Body of pancreas (tissue), 4 donors: Measurements from ENCODE around the gene OXCT2. TPM values are rescaled to one million over a fixed set of nuclear protein-coding genes. Genes with fewer than 3 reads are reported as not detected.
"Not testable (repeated sequence)": the region's sequence is repeated elsewhere in the genome, so short reads cannot be mapped to it uniquely, and the experiment has no call there.

Experiments used
- ATAC-seq: fragments of 150-250 bp; one replicate; pipeline ENCODE4 v1.9.1; 2016
- DNase-seq, 4 donors: peaks; one replicate each; pipeline ENCODE4 v3.0.0-alpha.2; 2019
- H3K27ac ChIP-seq, 4 donors: fragments of 200-600 bp; sonication (generic); 1 replicate in 3 of 4; 2 replicates in 1 of 4; pipeline versions ENCODE4 v1.5.1 to v1.6.1; 2016 to 2019; ENCODE audit warnings: mild to moderate bottlenecking in 1 of 4, mixed read lengths in 1 of 4, moderate library complexity in 1 of 4
- H3K27me3 ChIP-seq, 2 donors: fragments of 200-600 bp; sonication (generic); one replicate each; pipeline ENCODE4 v1.6.0; 2016; ENCODE audit warnings: mild to moderate bottlenecking in 1 of 2
- H3K36me3 ChIP-seq, 2 donors: fragments of 200-600 bp; sonication (generic); replicated peaks in 1 of 2; 2 replicates each; pipeline ENCODE4 v1.5.1; 2016; ENCODE audit warnings: low read depth in 2 of 2; ENCODE audit not compliant: insufficient read depth in 1 of 2
- H3K4me1 ChIP-seq: fragments of 200-600 bp; sonication (generic); one replicate; pipeline ENCODE4 v1.6.0; 2016
- H3K4me3 ChIP-seq, 2 donors: fragments of 200-600 bp; sonication (generic); 1 replicate in 1 of 2; 2 replicates in 1 of 2; pipeline ENCODE4 v1.5.1; 2016 to 2019
- H3K9me3 ChIP-seq, 3 donors: fragments of 200-600 bp; sonication (generic); 1 replicate in 2 of 3; 2 replicates in 1 of 3; pipeline ENCODE4 v1.5.1; 2016
- POLR2A ChIP-seq, 3 donors: fragments of 450-650 bp; IDR thresholded peaks; one replicate each; pipeline ENCODE4 v1.6.1; 2016; ENCODE audit warnings: antibody characterized with exemption in 3 of 3, mild to moderate bottlenecking in 2 of 3
- WGBS, 2 donors: methylation state at CpG; one replicate each; pipeline ENCODE4 v1.1.5; 2017; 5-methylcytosine and 5-hydroxymethylcytosine counted together
- intact Hi-C: fragments of 100-400 bp; cut with DNase I; formaldehyde crosslinking; loops from one replicate; pipeline ENCODE4 v1.15.1; 2023
- total RNA-seq, 2 donors: library from RNA; depleted of rRNA; stranded (reverse); fragments of >200 nt; gene quantifications; one replicate each; pipeline ENCODE4 v1.1.0, GENCODE V29; 2016
- TF ChIP-seq, protein P1 (sequence below), 7 experiments: fragments of 450-650 bp in 4 of 7; fragments of 200-600 bp in 3 of 7; sonication (generic) in 3 of 7; IDR thresholded peaks; one replicate each; pipeline ENCODE4 v1.5.1; 2016 to 2019; ENCODE audit warnings: antibody characterized with exemption in 7 of 7

Gene OXCT2
- total RNA-seq, 2 donors from 2014 or later = 2.6 to 4.6 TPM

DNA sequence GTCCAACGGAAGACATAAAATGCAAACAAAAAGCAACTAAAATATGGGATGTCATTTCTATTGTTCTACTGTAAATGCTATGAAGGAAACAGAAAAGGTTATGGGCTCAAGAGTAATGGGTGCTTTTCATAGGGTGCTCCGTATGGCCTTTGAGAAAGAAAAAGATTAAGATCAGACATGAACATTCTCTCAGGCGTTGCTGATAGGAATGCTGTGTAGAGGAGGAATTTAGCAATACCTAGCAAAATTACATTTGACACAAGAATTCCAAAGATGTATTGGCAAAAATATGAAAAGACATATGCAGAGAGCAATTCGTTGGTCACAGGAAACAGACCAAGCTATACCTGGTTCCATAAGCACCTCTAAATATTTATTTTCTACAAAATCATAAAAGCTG is 5.7 kb upstream of the OXCT2 start:
- ATAC-seq = no peak

DNA sequence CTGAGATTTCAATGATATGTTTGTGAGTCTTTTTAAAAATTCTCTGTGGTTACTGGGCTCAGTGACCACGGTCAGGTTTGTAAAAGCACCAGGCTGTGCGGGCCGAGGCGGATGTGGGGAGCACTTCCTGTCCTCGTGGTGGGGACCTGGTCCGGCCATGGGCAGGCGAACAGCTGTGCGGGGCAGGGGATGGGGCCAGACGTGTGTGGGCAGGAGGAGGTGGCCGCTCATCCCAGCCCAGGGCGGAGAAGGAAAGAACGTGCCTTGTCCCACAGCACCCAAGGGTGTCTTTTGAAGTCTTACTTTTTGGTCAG is 5.2 kb upstream of the OXCT2 start:
- H3K9me3 ChIP-seq = no peaks in the 10 kb centered on the region

More for the DNA sequence above, 5.7 kb upstream of the OXCT2 start:
- WGBS, 2 donors = 82 to 84% methylated on average over 4 of the region's 4 CpGs
- Histone ChIP-seq H3K9me3 (no peaks in the 10 kb centered on the region), H3K36me3 (no peaks in the 10 kb centered on the region), H3K27me3 (no peaks in the 10 kb centered on the region), H3K4me3 (no peak overlapping the region), H3K4me1 (peaks cover 5% of the 10 kb centered on the region), H3K27ac (no peak overlapping the region)
- intact Hi-C loops = no loop called here
- DNase-seq = no peak
- TF ChIP-seq POLR2A (IDR thresholded peaks at IDR 0.05) = no peak
- TF ChIP-seq, protein P1, sequence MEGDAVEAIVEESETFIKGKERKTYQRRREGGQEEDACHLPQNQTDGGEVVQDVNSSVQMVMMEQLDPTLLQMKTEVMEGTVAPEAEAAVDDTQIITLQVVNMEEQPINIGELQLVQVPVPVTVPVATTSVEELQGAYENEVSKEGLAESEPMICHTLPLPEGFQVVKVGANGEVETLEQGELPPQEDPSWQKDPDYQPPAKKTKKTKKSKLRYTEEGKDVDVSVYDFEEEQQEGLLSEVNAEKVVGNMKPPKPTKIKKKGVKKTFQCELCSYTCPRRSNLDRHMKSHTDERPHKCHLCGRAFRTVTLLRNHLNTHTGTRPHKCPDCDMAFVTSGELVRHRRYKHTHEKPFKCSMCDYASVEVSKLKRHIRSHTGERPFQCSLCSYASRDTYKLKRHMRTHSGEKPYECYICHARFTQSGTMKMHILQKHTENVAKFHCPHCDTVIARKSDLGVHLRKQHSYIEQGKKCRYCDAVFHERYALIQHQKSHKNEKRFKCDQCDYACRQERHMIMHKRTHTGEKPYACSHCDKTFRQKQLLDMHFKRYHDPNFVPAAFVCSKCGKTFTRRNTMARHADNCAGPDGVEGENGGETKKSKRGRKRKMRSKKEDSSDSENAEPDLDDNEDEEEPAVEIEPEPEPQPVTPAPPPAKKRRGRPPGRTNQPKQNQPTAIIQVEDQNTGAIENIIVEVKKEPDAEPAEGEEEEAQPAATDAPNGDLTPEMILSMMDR (IDR thresholded peaks at IDR 0.05) = no peak

DNA sequence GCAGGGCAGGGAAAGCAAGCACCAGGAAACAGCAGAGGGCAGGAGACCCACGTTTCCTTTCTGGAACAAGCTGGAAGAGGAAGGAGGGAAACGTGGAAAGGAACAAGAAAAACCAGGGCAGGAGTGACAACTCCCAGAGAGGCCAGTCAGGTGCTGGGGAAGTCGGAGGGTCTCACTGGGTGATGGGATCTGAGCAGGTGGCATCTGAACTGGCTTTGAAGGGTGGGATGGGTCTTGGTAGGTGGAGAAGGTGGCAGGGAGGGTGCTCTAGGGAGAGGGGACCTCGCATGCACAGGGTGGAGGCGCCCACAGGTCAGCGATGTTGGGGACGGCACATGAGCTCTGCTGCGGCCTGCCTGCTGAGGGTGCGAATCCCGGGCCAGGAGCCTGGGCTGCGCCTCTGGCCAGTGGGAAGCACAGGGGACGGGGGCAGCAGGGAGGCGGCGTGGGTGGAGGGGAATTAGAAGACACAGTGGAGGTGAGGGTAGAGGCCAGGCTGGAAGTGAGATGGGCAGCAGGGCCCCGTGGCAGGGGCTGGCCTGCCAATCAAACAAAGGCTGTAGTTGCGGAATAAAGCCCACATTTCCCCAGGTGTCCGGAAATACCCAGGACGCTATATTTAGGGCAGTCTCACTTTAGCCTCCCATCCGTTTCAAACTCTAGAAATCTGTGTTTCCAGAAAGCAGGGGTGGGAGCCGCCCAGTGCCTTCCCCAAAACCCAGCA is 4.7 kb upstream of the OXCT2 start:
- intact Hi-C loops, DNase-seq, H3K9me3 ChIP-seq, H3K27ac ChIP-seq, H3K27me3 ChIP-seq, H3K36me3 ChIP-seq, H3K4me1 ChIP-seq, H3K4me3 ChIP-seq, ATAC-seq: not testable (repeated sequence)
- WGBS, 2 donors = 72 to 83% methylated on average over 7 to 9 of the region's 20 CpGs

More for the DNA sequence above, 5.2 kb upstream of the OXCT2 start:
- 79 to 82% methylated on average over 12 of the region's 12 CpGs for WGBS, 2 donors
- DNase-seq (no peak), ATAC-seq (no peak)
- H3K4me1 ChIP-seq = peaks cover 3% of the 10 kb centered on the region
- H3K27ac ChIP-seq = no peak overlapping the region
- H3K27me3 ChIP-seq = no peaks in the 10 kb centered on the region
- no peak for TF ChIP-seq POLR2A (IDR thresholded peaks at IDR 0.05)
- TF ChIP-seq, protein P1 (IDR thresholded peaks at IDR 0.05) = no peak
- intact Hi-C loops = no loop called here
- H3K36me3 ChIP-seq = no peaks in the 10 kb centered on the region
- H3K4me3 ChIP-seq = no peak overlapping the region

DNA sequence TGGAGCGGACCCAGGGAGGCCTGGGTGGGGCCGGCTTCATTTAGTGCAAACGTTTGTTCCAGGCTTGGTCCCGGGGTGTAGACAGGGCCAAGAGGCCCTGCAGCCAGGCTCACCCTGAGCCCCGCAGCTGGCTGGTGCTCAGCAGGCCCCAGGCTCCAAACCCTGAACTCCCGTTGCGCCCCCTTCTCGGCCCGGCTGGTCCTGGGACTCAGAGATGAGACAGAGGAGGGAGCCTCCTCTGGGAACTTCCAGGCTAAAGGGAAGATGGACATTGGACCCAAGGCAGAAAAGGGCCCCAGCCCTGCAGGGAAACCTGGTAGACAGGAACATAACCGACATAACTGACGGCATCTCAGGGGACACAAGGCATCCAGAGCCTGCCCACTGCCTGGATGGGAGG is 4.0 kb upstream of the OXCT2 start:
- intact Hi-C loops, H3K27me3 ChIP-seq, DNase-seq, H3K4me1 ChIP-seq, ATAC-seq, H3K4me3 ChIP-seq, H3K9me3 ChIP-seq, H3K36me3 ChIP-seq, H3K27ac ChIP-seq: not testable (repeated sequence)
- WGBS, 2 donors = 84 to 85% methylated on average over 7 to 11 of the region's 11 CpGs

DNA sequence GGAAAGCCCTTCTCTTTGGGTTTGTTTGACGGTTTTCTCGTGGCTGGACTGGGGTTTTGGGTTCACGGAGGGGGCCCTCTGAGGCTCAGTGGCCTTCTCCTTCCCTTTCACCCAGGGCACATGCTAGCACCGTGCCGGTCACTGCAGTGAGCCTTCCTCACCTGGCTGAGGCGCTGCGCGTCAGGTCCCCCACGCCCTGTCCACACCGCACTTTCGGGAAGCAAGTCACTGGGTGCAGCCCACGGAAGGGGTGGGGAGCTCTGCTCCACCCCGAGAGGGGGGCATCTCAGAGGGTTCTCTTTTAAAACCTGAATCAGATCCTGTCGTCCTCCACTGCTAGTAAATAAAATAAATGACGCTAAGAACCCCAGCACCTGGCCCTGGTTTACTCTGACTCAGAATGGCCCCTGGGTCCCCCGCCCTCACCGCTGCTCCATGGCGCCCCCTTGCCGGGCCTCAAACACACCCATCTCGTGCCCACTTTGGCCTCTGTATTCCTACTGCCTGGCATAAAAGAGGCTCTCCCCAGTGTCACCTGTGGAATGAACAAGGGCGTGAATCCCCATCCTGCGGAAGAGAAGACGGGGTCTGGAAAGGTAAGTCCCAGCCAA is 2.3 kb upstream of the OXCT2 start:
- intact Hi-C loops, ATAC-seq: not testable (repeated sequence)
- WGBS, 2 donors = no CpG with 5 or more reads among the region's 23 CpGs

DNA sequence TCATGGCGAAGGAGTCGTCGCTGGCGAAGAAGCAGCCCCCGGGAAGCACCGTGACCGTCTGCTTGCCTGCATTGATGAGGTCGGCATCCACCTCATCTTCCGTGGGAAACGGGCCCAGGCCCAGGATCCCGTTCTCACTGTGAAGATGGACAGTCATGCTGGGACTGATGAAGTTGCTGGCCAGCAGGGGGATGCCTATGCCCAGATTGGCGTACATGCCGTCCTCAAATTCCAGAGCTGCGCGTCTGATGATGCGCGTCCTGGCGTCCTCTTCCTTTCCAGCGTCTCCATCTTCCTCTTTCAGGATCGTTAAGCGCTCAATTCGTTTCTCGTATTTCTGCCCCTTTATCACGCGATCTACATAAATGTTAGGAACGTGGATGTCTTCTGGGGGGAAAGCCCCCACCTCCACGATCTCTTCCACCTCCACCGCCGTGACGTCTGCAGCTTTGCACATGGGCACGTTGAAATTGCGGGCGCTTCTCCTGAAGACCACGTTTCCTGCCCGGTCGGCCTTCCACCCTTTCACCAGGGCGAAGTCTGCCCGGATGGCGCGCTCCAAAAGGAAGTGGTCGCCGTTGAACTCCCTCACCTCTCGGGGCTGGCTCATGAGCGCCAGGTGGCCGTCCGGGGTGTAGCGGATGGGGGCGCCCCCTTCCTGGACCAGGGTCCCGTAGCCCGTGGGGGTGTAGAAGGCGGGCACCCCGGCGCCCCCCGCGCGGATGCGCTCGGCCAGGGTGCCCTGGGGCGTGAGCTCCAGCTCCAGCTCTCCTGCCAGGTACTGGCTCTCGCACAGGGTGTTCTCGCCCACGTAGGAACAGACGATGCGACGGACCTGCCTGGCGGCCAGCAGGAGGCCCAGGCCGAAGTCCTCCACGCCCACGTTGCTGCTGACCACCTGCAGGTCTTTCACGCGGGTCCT is 787 bp downstream of the OXCT2 start:
- H3K4me3 ChIP-seq, intact Hi-C loops, H3K27ac ChIP-seq, DNase-seq, H3K9me3 ChIP-seq, H3K4me1 ChIP-seq, ATAC-seq, H3K36me3 ChIP-seq, H3K27me3 ChIP-seq: not testable (repeated sequence)
- 42 to 70% methylated on average over 11 to 20 of the region's 71 CpGs for WGBS, 2 donors

More for the DNA sequence above, 2.3 kb upstream of the OXCT2 start:
- H3K9me3 ChIP-seq, H3K36me3 ChIP-seq, DNase-seq, H3K4me3 ChIP-seq, H3K27me3 ChIP-seq, H3K4me1 ChIP-seq, H3K27ac ChIP-seq: not testable (repeated sequence)

DNA sequence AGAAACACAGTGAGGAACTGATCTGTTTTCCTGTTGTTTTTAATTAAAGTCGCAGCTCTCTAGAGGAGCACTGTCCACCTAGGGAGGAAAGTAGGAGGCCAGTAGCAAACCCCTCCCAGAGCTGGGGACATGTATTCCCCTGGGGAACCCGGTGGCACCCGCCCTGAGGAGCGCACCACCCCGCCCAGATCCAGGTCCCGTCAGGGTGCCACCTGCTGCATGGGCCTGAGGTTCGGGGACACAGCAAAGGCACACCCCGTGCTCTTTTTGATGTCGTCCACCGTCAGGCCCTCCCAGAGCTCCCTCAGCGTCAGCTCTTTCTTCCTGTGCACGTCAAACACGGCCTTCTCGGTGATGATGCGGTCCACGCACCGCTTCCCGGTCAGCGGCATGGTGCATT is 1.6 kb downstream of the OXCT2 start:
- WGBS, 2 donors = 85 to 87% methylated on average over 9 to 10 of the region's 19 CpGs
- H3K9me3 ChIP-seq, H3K36me3 ChIP-seq, intact Hi-C loops, H3K27ac ChIP-seq, H3K4me3 ChIP-seq, ATAC-seq, H3K27me3 ChIP-seq, H3K4me1 ChIP-seq, DNase-seq: not testable (repeated sequence)

DNA sequence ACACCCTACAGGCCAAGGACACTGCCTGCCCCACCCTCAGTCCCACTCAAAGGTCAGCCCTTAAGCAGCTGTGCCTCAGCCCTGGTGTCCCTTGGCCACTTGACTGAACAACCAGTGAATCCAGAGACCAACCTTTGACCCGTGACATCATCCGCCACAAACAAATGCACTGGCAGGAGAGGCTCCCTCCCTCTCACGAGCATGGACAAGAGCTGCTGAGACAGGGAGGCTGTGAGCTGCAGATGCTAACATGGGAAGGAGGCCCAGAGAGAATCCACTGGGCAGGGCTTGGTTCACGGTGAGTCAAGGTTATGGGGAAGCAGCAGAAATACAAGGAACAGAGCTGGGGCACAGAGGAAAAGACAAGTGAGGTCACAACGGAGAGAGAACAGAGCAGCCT is 4.7 kb downstream of the OXCT2 start:
- H3K27ac ChIP-seq, H3K36me3 ChIP-seq, H3K27me3 ChIP-seq, H3K4me3 ChIP-seq, intact Hi-C loops, DNase-seq, H3K4me1 ChIP-seq, H3K9me3 ChIP-seq: not testable (repeated sequence)
- WGBS, 2 donors = 28% methylated on average over 3 of the region's 5 CpGs; no CpG with 5 or more reads in 1 of the 2 donors
- ATAC-seq = peak; percentile 49

DNA sequence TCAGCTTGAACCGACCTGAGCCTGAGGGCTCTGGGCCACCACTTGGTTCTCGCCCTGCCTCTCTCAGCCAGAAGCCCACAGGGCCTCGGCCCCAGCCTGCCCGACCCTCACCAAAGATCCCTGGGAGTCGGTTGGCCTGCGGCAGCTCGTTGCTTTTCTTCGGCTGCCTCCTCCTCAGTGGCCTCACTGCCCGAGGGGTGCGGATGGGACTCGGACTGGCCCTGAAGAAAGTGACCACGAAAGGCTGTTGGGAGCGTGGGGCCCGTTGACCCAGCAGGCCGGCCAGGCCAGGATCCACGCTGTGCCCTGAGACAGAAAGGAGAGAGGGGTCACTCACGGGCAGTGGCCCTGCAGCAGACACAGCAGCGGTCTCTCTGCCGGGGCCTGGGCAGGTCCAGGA is 6.6 kb downstream of the OXCT2 start:
- ATAC-seq, intact Hi-C loops: not testable (repeated sequence)

More for the DNA sequence above, 6.6 kb downstream of the OXCT2 start:
- 87% methylated on average over 10 of the region's 19 CpGs; no CpG with 5 or more reads in 1 of the 2 donors for WGBS, 2 donors
- not testable (repeated sequence) for H3K4me3 ChIP-seq, H3K36me3 ChIP-seq, H3K27me3 ChIP-seq, DNase-seq, H3K9me3 ChIP-seq, H3K27ac ChIP-seq, H3K4me1 ChIP-seq
